GM19035 (cell line): ENCODE results near the gene ARHGEF17.

Experiments used
- ATAC-seq: cut with Tn5 transposase; IDR thresholded peaks from one replicate; pipeline ENCODE4 v1.9.1; 2021; ENCODE audit not compliant: unreplicated experiment

ARHGEF17 gene

GRCh38 chr11:73311394-73311869 lies 3.4 kb downstream of the ARHGEF17 start:
- no peak for ATAC-seq

GRCh38 chr11:73312036-73312435 lies 4.0 kb downstream of the ARHGEF17 start:
- ATAC-seq = no peak

GRCh38 chr11:73312851-73313327 lies 4.8 kb downstream of the ARHGEF17 start:
- ATAC-seq = no peak

GRCh38 chr11:73313652-73314051 lies 5.6 kb downstream of the ARHGEF17 start:
- no peak for ATAC-seq

GRCh38 chr11:73314117-73314961 lies 6.3 kb downstream of the ARHGEF17 start:
- no peak for ATAC-seq

- no peak for ATAC-seq
Observed at GRCh38 chr11:73315293-73316020, 7.4 kb downstream of the ARHGEF17 start.

GRCh38 chr11:73316422-73316821 lies 8.3 kb downstream of the ARHGEF17 start:
- no peak for ATAC-seq

GRCh38 chr11:73317373-73317772 lies 9.3 kb downstream of the ARHGEF17 start:
- ATAC-seq = no peak

GRCh38 chr11:73317803-73318202 lies 9.7 kb downstream of the ARHGEF17 start:
- ATAC-seq = no peak

- no peak for ATAC-seq
Observed at GRCh38 chr11:73318501-73319011, 10.5 kb downstream of the ARHGEF17 start.

GRCh38 chr11:73320763-73321603 lies 12.9 kb downstream of the ARHGEF17 start:
- no peak for ATAC-seq

GRCh38 chr11:73321604-73322381 lies 13.7 kb downstream of the ARHGEF17 start:
- no peak for ATAC-seq

GRCh38 chr11:73322382-73323306 lies 14.6 kb downstream of the ARHGEF17 start:
- no peak for ATAC-seq

GRCh38 chr11:73323464-73323863 lies 15.4 kb downstream of the ARHGEF17 start:
- no peak for ATAC-seq

- no peak for ATAC-seq
Observed at GRCh38 chr11:73324116-73324515, 16.0 kb downstream of the ARHGEF17 start.

- ATAC-seq = peak; percentile 21
Observed at GRCh38 chr11:73324665-73325035, 16.6 kb downstream of the ARHGEF17 start.

- ATAC-seq = peak; percentile 71
Observed at GRCh38 chr11:73325036-73325981, 17.2 kb downstream of the ARHGEF17 start.
